Trophoblast cell (in vitro differentiated cells and primary cell): ENCODE results near the gene PAPOLB.

Experiments used
- DNase-seq, 2 donors: peaks; one replicate each; pipeline ENCODE4 v3.0.0-alpha.2; 2016
- H2AFZ ChIP-seq: 2 replicates; pipeline ENCODE4 v1.6.1; 2013; ENCODE audit warnings: low read length, moderate library complexity, mild to moderate bottlenecking; ENCODE audit not compliant: insufficient read depth, poor library complexity
- H2AK5ac ChIP-seq: 2 replicates; pipeline ENCODE4 v1.6.1; 2013; ENCODE audit warnings: mild to moderate bottlenecking, low read length
- H2BK120ac ChIP-seq: 2 replicates; pipeline ENCODE4 v1.6.1; 2013; ENCODE audit warnings: low read length, mild to moderate bottlenecking, moderate library complexity; ENCODE audit not compliant: insufficient read depth, poor library complexity
- H2BK12ac ChIP-seq: 2 replicates; pipeline ENCODE4 v1.6.1; 2013; ENCODE audit warnings: mild to moderate bottlenecking, low read length, moderate library complexity
- H2BK5ac ChIP-seq: 2 replicates; pipeline ENCODE4 v1.6.1; 2013; ENCODE audit warnings: low read length, low read depth, moderate library complexity, mild to moderate bottlenecking; ENCODE audit not compliant: poor library complexity
- H3K14ac ChIP-seq: 2 replicates; pipeline ENCODE4 v1.6.1; 2013; ENCODE audit warnings: mild to moderate bottlenecking, low read length
- H3K18ac ChIP-seq: 2 replicates; pipeline ENCODE4 v1.6.1; 2013; ENCODE audit warnings: mild to moderate bottlenecking, low read length
- H3K23ac ChIP-seq: 2 replicates; pipeline ENCODE4 v1.6.1; 2013; ENCODE audit warnings: low read length
- H3K27ac ChIP-seq: 2 replicates; pipeline ENCODE4 v1.5.1; 2013; ENCODE audit warnings: low read depth, mild to moderate bottlenecking, inconsistent platforms, low read length, moderate library complexity
- H3K27me3 ChIP-seq: 2 replicates; pipeline ENCODE4 v1.6.1; 2013; ENCODE audit warnings: inconsistent platforms, mild to moderate bottlenecking, low read length, moderate library complexity; ENCODE audit not compliant: insufficient read depth
- H3K36me3 ChIP-seq, 2 experiments: 1 replicate in 1 of 2; 2 replicates in 1 of 2; pipeline ENCODE4 v1.6.1; 2013; ENCODE audit warnings: low read length in 2 of 2, mild to moderate bottlenecking in 2 of 2, moderate library complexity in 1 of 2; ENCODE audit not compliant: insufficient read depth in 2 of 2, control insufficient read depth in 1 of 2
- H3K4ac ChIP-seq: 2 replicates; pipeline ENCODE4 v1.6.1; 2013; ENCODE audit warnings: low read depth, mild to moderate bottlenecking, low read length, moderate library complexity
- H3K4me1 ChIP-seq, 2 experiments: 1 replicate in 1 of 2; 2 replicates in 1 of 2; pipeline ENCODE4 v1.6.1; 2013; ENCODE audit warnings: low read length in 2 of 2, mild to moderate bottlenecking in 2 of 2, moderate library complexity in 1 of 2; ENCODE audit not compliant: insufficient read depth in 2 of 2, control insufficient read depth in 1 of 2
- H3K4me2 ChIP-seq: 2 replicates; pipeline ENCODE4 v1.6.1; 2013; ENCODE audit warnings: inconsistent platforms, mild to moderate bottlenecking, low read length, moderate library complexity
- H3K4me3 ChIP-seq: 2 replicates; pipeline ENCODE4 v1.5.1; 2013; ENCODE audit warnings: mild to moderate bottlenecking, low read depth, low read length, inconsistent platforms
- H3K79me1 ChIP-seq: one replicate; pipeline ENCODE4 v1.6.1; 2013; ENCODE audit warnings: low read length
- H3K79me2 ChIP-seq: 2 replicates; pipeline ENCODE4 v1.6.1; 2013; ENCODE audit warnings: low read length, mild to moderate bottlenecking; ENCODE audit not compliant: control insufficient read depth, insufficient read depth, poor library complexity
- H3K9ac ChIP-seq: 2 replicates; pipeline ENCODE4 v1.6.1; 2013; ENCODE audit warnings: mild to moderate bottlenecking, low read length
- H3K9me3 ChIP-seq: 2 replicates; pipeline ENCODE4 v1.6.1; 2013; ENCODE audit warnings: low read depth, mild to moderate bottlenecking, control low read depth, inconsistent platforms, low read length; ENCODE audit not compliant: insufficient read depth
- H4K12ac ChIP-seq: 2 replicates; pipeline ENCODE4 v1.6.1; 2013; ENCODE audit warnings: low read depth, mild to moderate bottlenecking, low read length, moderate library complexity
- H4K8ac ChIP-seq: 2 replicates; pipeline ENCODE4 v1.6.1; 2013; ENCODE audit warnings: low read depth, mild to moderate bottlenecking, low read length, moderate library complexity
- H4K91ac ChIP-seq: one replicate; pipeline ENCODE4 v1.6.1; 2013; ENCODE audit warnings: low read depth, mild to moderate bottlenecking, low read length, moderate library complexity
- WGBS: extraction: QIAGEN DNeasy Blood & Tissue Kit; methylation state at CpG from one replicate; pipeline ENCODE4 v1.1.7; 2013; ENCODE audit warnings: missing lambda C conversion rate; ENCODE audit not compliant: insufficient read length, insufficient coverage; ENCODE audit errors: extremely low coverage; 5-methylcytosine and 5-hydroxymethylcytosine counted together

The PAPOLB gene

DNA sequence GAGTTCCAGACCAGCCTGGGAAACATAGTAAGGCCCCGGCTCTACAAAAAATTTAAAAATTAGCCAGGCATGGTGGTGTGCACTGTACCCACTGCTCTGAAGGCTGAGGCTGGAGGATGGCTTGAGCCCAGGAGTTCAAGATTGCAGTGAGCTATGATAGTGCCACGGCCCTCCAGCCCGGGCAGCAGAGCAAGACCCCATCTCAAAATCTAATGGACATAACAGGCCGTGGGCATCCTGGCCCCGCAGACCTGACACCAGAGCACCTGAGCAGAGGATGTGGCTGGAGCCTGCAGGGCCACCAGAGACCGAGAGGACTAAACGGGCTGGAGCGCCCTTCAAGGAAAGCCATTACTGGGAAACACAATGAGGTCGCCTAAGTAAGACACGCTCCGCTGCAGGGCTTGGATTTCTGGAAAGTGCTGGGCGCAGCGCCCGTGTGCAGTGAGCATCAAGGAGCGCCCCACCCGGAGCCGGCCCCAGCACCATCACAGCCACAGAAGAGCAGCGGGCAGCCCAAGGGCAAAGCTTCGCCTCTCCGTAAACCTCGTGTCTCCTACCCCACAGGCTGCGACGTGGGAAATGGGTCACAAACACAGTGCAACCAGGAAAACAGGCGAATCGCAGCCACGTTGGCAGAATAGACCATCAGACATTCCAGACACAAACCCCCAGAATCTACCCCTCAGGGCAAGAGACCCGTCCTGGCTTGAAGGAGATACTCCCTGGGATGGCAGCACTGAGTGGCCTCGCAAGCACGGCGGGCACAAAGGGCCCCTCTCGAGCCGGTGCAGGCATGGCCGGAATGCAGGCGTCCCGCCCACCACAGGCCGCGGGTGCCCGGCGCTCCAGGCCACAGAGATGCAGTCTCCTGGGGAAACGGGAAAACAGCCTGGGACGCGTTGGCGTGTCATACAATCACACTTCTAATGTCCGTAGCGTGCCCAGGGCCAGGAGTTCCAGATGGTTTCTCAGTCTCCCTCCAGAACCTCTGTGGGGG lies 16.8 kb upstream of the PAPOLB start:
- peaks cover 2% of the 10 kb centered on the region for H3K79me2 ChIP-seq
- H3K4me2 ChIP-seq: no peak overlapping the region
- no peak overlapping the region for H3K14ac ChIP-seq
- no peak overlapping the region for H3K23ac ChIP-seq
- H3K9me3 ChIP-seq: peaks cover 2% of the 10 kb centered on the region
- peak; percentile 42 to 76 for DNase-seq
- no peak overlapping the region for H2BK5ac ChIP-seq
- H3K18ac ChIP-seq: no peak overlapping the region
- H3K4me3 ChIP-seq: no peak overlapping the region
- no peaks in the 10 kb centered on the region for H3K79me1 ChIP-seq
- H4K12ac ChIP-seq: no peak overlapping the region
- no peak overlapping the region for H2AFZ ChIP-seq
- no peak overlapping the region for H2BK12ac ChIP-seq
- WGBS: no CpG with 5 or more reads among the region's 45 CpGs
- no peak overlapping the region for H3K4ac ChIP-seq
- H2AK5ac ChIP-seq: no peak overlapping the region
- no peak overlapping the region for H4K91ac ChIP-seq
- no peak overlapping the region for H3K9ac ChIP-seq
- H3K27ac ChIP-seq: no peak overlapping the region
- peaks cover 5% of the 10 kb centered on the region for H3K27me3 ChIP-seq
- peaks cover 9 to 13% of the 10 kb centered on the region in 2 experiments for H3K4me1 ChIP-seq
- no peaks in the 10 kb centered on the region for H3K36me3 ChIP-seq
- H2BK120ac ChIP-seq: no peak overlapping the region
- H4K8ac ChIP-seq: no peak overlapping the region

DNA sequence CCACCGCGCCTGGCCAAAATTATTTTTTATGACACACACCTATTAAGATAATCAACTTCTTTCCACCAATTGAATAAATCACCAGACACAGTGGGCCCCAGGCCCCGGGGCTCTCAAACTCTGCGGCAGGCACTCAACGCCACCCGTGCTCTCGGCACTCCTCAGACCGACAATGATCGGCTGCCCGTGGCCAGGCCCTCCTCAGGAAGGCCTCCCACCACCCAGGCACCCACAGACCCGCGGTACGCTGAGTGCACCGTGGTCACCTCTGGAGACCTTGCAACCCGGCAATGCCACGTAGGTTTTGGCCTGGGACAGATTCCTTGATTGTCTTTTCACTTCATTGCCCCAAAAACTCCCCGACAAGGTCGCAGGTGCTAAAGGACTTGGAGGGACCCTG lies 14.8 kb upstream of the PAPOLB start:
- Histone ChIP-seq H3K79me1 (no peaks in the 10 kb centered on the region), H3K27ac (no peak overlapping the region), H3K4me3 (no peak overlapping the region), H2BK5ac (no peak overlapping the region), H4K91ac (no peak overlapping the region), H3K9me3 (peaks cover 4% of the 10 kb centered on the region), H4K12ac (no peak overlapping the region), H3K4ac (no peak overlapping the region), H2BK12ac (no peak overlapping the region), H3K79me2 (no peaks in the 10 kb centered on the region), H3K23ac (no peak overlapping the region), H3K18ac (no peak overlapping the region), H3K9ac (no peak overlapping the region), H2AK5ac (no peak overlapping the region), H3K27me3 (no peaks in the 10 kb centered on the region), H2AFZ (no peak overlapping the region), H3K4me2 (no peak overlapping the region), H4K8ac (no peak overlapping the region), H3K4me1 (peaks cover 13 to 15% of the 10 kb centered on the region in 2 experiments), H3K14ac (no peak overlapping the region), H2BK120ac (no peak overlapping the region), H3K36me3 (no peaks in the 10 kb centered on the region)
- no CpG with 5 or more reads among the region's 18 CpGs for WGBS
- no peak for DNase-seq

- WGBS: no CpG with 5 or more reads among the region's 15 CpGs
- no peak overlapping the region for H4K91ac ChIP-seq
- H3K4ac ChIP-seq: no peak overlapping the region
- no peak overlapping the region for H3K4me2 ChIP-seq
- H3K9me3 ChIP-seq: peaks cover 4% of the 10 kb centered on the region
- no peak overlapping the region for H3K4me3 ChIP-seq
- H3K14ac ChIP-seq: no peak overlapping the region
- no peaks in the 10 kb centered on the region for H3K79me2 ChIP-seq
- H3K36me3 ChIP-seq: no peaks in the 10 kb centered on the region
- DNase-seq: no peak
- no peak overlapping the region for H4K12ac ChIP-seq
- no peak overlapping the region for H2AK5ac ChIP-seq
- no peaks in the 10 kb centered on the region for H3K27me3 ChIP-seq
- H3K9ac ChIP-seq: no peak overlapping the region
- H4K8ac ChIP-seq: no peak overlapping the region
- no peak overlapping the region for H3K23ac ChIP-seq
- no peak overlapping the region for H2BK5ac ChIP-seq
- no peak overlapping the region for H2AFZ ChIP-seq
- no peak overlapping the region for H3K27ac ChIP-seq
- no peak overlapping the region for H3K18ac ChIP-seq
- H3K4me1 ChIP-seq: peaks cover 16 to 20% of the 10 kb centered on the region in 2 experiments
- no peak overlapping the region for H2BK120ac ChIP-seq
- no peaks in the 10 kb centered on the region for H3K79me1 ChIP-seq
- H2BK12ac ChIP-seq: no peak overlapping the region
These were observed 13.6 kb upstream of the PAPOLB start for GRCh38 chr7:4875391-4875790.

GRCh38 chr7:4873071-4873944 lies 11.5 kb upstream of the PAPOLB start:
- no peak for DNase-seq
- H3K14ac ChIP-seq: no peak overlapping the region
- no peak overlapping the region for H3K18ac ChIP-seq
- H3K79me2 ChIP-seq: no peaks in the 10 kb centered on the region
- no peak overlapping the region for H2BK120ac ChIP-seq
- H3K9ac ChIP-seq: no peak overlapping the region
- H4K91ac ChIP-seq: no peak overlapping the region
- H3K27ac ChIP-seq: no peak overlapping the region
- H4K12ac ChIP-seq: no peak overlapping the region
- H3K4me3 ChIP-seq: no peak overlapping the region
- no peak overlapping the region for H3K4ac ChIP-seq
- H2BK5ac ChIP-seq: no peak overlapping the region
- no peak overlapping the region for H3K23ac ChIP-seq
- H2AFZ ChIP-seq: no peak overlapping the region
- no peaks in the 10 kb centered on the region for H3K27me3 ChIP-seq
- no peaks in the 10 kb centered on the region for H3K79me1 ChIP-seq
- H4K8ac ChIP-seq: no peak overlapping the region
- no peak overlapping the region for H2AK5ac ChIP-seq
- no peaks in the 10 kb centered on the region for H3K36me3 ChIP-seq
- peaks cover 4% of the 10 kb centered on the region for H3K9me3 ChIP-seq
- H2BK12ac ChIP-seq: no peak overlapping the region
- peak overlapping the region; percentile 2 for H3K4me2 ChIP-seq
- WGBS: no CpG with 5 or more reads among the region's 31 CpGs
- H3K4me1 ChIP-seq: peaks cover 16 to 20% of the 10 kb centered on the region in 2 experiments
